NCI-H82 treated with DMSO at 0.1 percent for 48 hours (cell line): ENCODE data around the gene ACTN1.

ENCODE experiments used
- DNase-seq: peaks from one replicate; lab custom pipeline; 2025; ENCODE audit not compliant: unreplicated experiment; lab: John Stamatoyannopoulos, UW

ACTN1 gene

GRCh38 chr14:68951800-68952530 is 27.1 kb downstream of the ACTN1 start:
- no peak for DNase-seq

GRCh38 chr14:68951035-68951797 is 27.9 kb downstream of the ACTN1 start:
- no peak for DNase-seq

- no peak for DNase-seq
Measured at GRCh38 chr14:68950111-68950510, 29.0 kb downstream of the ACTN1 start.

GRCh38 chr14:68949601-68949965 is 29.5 kb downstream of the ACTN1 start:
- no peak for DNase-seq

- no peak for DNase-seq
Measured at GRCh38 chr14:68948686-68949600, 30.2 kb downstream of the ACTN1 start.

GRCh38 chr14:68947802-68948201 is 31.3 kb downstream of the ACTN1 start:
- peak; percentile 85 for DNase-seq

GRCh38 chr14:68946489-68946822 is 32.6 kb downstream of the ACTN1 start:
- DNase-seq, result no peak

GRCh38 chr14:68945585-68946488 is 33.3 kb downstream of the ACTN1 start:
- no peak for DNase-seq

GRCh38 chr14:68945190-68945584 is 33.9 kb downstream of the ACTN1 start:
- DNase-seq, result no peak

GRCh38 chr14:68944162-68944561 is 34.9 kb downstream of the ACTN1 start:
- DNase-seq, result no peak

- DNase-seq, result no peak
Measured at GRCh38 chr14:68943107-68943506, 36.0 kb downstream of the ACTN1 start.

- no peak for DNase-seq
Measured at GRCh38 chr14:68942296-68943035, 36.6 kb downstream of the ACTN1 start.

GRCh38 chr14:68941820-68942219 is 37.3 kb downstream of the ACTN1 start:
- no peak for DNase-seq

GRCh38 chr14:68940614-68941185 is 38.4 kb downstream of the ACTN1 start:
- DNase-seq, result no peak

- peak; percentile 12 for DNase-seq
Measured at GRCh38 chr14:68939893-68940613, 39.0 kb downstream of the ACTN1 start.

- DNase-seq, result no peak
Measured at GRCh38 chr14:68939181-68939892, 39.8 kb downstream of the ACTN1 start.

- no peak for DNase-seq
Measured at GRCh38 chr14:68938271-68939150, 40.6 kb downstream of the ACTN1 start.
